Glutamatergic neuron (in vitro differentiated cells): ENCODE data around the gene HOMER3. TPM values are rescaled to one million over a fixed set of nuclear protein-coding genes. Genes with fewer than 3 reads are reported as not detected.

ENCODE experiments used
- DNase-seq: peaks from one replicate; pipeline ENCODE4 v3.0.0; 2022
- H3K27ac Mint-ChIP-seq: one replicate; pipeline ENCODE4 v1.8.0; 2020; ENCODE audit warnings: mild to moderate bottlenecking, mixed read lengths, inconsistent platforms; ENCODE audit not compliant: unreplicated experiment
- H3K27me3 Mint-ChIP-seq: one replicate; pipeline ENCODE4 v1.8.0; 2020; ENCODE audit warnings: mild to moderate bottlenecking, moderate library complexity, mixed read lengths, inconsistent platforms; ENCODE audit not compliant: unreplicated experiment
- H3K36me3 Mint-ChIP-seq: one replicate; pipeline ENCODE4 v1.8.0; 2020; ENCODE audit warnings: mild to moderate bottlenecking, mixed read lengths, inconsistent platforms; ENCODE audit not compliant: unreplicated experiment
- H3K4me1 Mint-ChIP-seq: one replicate; pipeline ENCODE4 v1.8.0; 2020; ENCODE audit warnings: mild to moderate bottlenecking, low read depth, mixed read lengths, inconsistent platforms; ENCODE audit not compliant: unreplicated experiment
- H3K4me3 Mint-ChIP-seq: one replicate; pipeline ENCODE4 v1.8.0; 2020; ENCODE audit warnings: mild to moderate bottlenecking, mixed read lengths, inconsistent platforms; ENCODE audit not compliant: unreplicated experiment
- H3K9me3 Mint-ChIP-seq: one replicate; pipeline ENCODE4 v1.8.0; 2020; ENCODE audit warnings: mild to moderate bottlenecking, moderate library complexity, mixed read lengths, inconsistent platforms; ENCODE audit not compliant: unreplicated experiment
- CTCF ChIP-seq: fragments of 200-600 bp; sonication (generic); IDR thresholded peaks from one replicate; pipeline ENCODE4 v1.5.0; 2021; ENCODE audit not compliant: partially characterized antibody, unreplicated experiment
- total RNA-seq: library from RNA; stranded (reverse); fragmentation: NEBNext Ultra II Directional; extraction: Animal tissue kit (Norgen Biotek cat#: 25700); gene quantifications from one replicate; pipeline ENCODE4 v1.2.1, GENCODE V29; 2021; ENCODE audit not compliant: unreplicated experiment

Gene HOMER3
- total RNA-seq, 1 donor from 2014 or later: 217 TPM

DNA sequence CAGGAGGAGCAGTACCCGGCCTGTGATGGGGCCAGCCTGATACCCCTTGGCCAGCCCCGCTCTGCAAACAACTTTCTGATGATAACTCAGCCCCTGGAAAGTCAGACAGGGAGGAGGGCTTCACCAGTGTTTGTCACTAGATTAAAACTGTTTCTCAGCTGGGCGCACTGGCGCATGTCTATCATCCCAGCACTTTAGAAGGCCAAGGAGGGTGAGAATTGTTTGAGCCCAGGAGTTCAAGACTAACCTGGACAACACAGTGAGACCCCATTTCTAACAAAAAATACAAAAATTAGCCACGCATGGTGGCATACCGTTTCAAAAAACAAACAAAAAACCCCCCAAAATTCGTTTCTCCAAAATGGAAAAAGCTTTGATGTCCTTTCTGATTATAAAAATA lies 39.5 kb downstream of the HOMER3 start:
- no peak for DNase-seq
- no peak for TF ChIP-seq CTCF
- no peak overlapping the region for H3K27ac Mint-ChIP-seq
- H3K4me1 Mint-ChIP-seq: no peaks in the 10 kb centered on the region
- peaks cover 3% of the 10 kb centered on the region for H3K9me3 Mint-ChIP-seq
- H3K4me3 Mint-ChIP-seq: no peak overlapping the region
- H3K36me3 Mint-ChIP-seq: no peaks in the 10 kb centered on the region
- peaks cover 10% of the 10 kb centered on the region for H3K27me3 Mint-ChIP-seq

DNA sequence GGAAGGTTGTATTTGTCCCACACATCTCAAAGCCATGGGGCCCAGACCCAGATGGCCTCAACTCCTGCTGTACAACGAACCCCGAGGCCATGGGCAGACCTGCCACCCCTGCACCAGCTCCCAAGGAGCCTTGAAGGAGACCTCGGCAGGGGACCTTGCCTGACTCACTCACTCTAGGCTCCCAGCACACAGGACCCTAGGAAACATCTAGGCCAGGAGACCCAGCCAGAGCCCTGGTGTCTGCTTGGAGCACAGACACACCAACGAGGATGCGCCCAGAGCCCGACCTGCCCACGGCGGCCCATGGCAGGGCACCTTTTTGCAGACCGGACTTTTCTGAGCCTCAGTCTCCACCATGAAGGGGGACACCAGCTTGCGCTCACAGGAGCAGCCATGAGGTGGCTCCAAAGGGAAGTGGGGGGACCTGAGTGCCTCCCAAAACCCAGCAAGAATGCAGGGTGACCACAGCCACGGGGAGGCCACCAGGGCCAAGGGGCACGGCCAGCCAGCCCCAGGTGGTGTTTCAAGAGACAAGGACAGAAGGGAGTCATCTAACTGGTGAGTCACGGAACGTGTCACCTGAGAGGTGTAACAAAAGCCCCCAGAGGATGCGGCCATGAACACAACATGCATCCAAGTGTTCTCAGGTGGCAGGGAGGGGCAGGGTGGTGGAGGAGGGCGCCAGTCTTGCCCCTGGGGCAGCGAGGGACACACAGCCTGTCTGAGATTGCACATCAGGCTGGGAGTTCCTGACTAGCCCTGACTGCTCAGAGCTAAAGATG lies 40.1 kb downstream of the HOMER3 start:
- Mint-ChIP-seq H3K27me3 (peaks cover 9% of the 10 kb centered on the region), H3K36me3 (no peaks in the 10 kb centered on the region)

GRCh38 chr19:18899624-18900560 lies 41.1 kb downstream of the HOMER3 start:
- Mint-ChIP-seq H3K4me3 (no peak overlapping the region), H3K4me1 (no peaks in the 10 kb centered on the region), H3K9me3 (peaks cover 3% of the 10 kb centered on the region), H3K27ac (no peak overlapping the region), H3K36me3 (no peaks in the 10 kb centered on the region), H3K27me3 (peaks cover 9% of the 10 kb centered on the region)
- DNase-seq: no peak
- TF ChIP-seq CTCF: no peak

More for the DNA sequence above, 40.1 kb downstream of the HOMER3 start:
- Mint-ChIP-seq H3K27ac (no peak overlapping the region), H3K4me1 (no peaks in the 10 kb centered on the region), H3K4me3 (no peak overlapping the region), H3K9me3 (peaks cover 3% of the 10 kb centered on the region)
- no peak for DNase-seq
- TF ChIP-seq CTCF: no peak

DNA sequence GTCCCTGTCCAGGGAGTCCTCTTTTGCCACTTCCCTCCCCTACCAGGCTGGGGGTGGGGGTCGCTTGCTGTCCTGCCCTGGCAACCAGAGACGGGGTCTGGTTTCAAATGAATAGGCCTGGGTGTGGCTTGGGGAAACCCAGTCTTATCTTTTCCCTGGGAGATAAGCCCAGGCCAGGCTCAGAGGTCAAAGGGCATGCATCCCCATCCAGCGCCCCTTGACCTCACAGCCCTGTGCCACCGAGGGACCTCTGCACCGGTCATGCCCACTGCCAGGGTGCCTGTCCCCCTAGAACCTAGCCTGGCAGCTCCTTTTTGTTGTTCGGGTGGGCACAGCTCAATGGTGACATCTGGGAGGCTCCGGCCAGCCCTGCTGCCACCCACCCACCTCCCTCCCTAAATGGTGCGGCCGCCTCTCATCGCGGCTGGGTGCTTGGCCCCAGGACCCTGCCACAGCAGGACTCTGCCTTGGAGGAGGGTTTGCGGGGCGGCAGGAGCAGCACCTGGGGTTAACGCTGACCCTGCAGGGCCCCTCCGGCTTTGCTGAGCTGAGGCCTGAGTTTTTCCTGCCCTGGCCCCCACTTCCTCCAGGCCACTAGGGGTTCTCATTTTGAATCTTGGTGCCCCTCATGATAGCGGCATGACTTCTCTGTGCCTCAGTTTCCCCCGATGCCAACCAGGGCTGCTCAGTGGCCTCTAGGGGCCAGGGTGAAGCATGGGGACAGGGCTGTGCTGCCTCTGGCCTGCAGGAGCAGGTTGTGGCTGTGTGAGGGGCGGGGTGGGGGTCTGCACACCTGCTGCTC lies 42.2 kb downstream of the HOMER3 start:
- no peak for DNase-seq
- Mint-ChIP-seq H3K9me3 (peaks cover 3% of the 10 kb centered on the region), H3K4me3 (no peak overlapping the region), H3K27ac (no peak overlapping the region), H3K36me3 (no peaks in the 10 kb centered on the region), H3K4me1 (peaks cover 2% of the 10 kb centered on the region), H3K27me3 (peaks cover 9% of the 10 kb centered on the region)
- TF ChIP-seq CTCF: no peak
